Liver (tissue), 9 donors: ENCODE measurements around the gene ZNF792. TPM values are rescaled to one million over a fixed set of nuclear protein-coding genes. Genes with fewer than 3 reads are reported as not detected.
"Not testable (repeated sequence)": the region's sequence is repeated elsewhere in the genome, so short reads cannot be mapped to it uniquely, and the experiment has no call there.

Source experiments
- DNase-seq: peaks from one replicate; pipeline ENCODE4 v3.0.0-alpha.2; 2017; ENCODE audit warnings: low spot score
- H3K27ac ChIP-seq, 2 donors: one replicate each; pipeline ENCODE4 v1.7.0; 2013; ENCODE audit warnings: inconsistent platforms in 2 of 2, low read length in 2 of 2, control low read depth in 1 of 2, low read depth in 1 of 2, mild to moderate bottlenecking in 1 of 2
- H3K27me3 ChIP-seq, 4 donors: one replicate each; pipeline versions ENCODE4 v1.6.1 to v1.7.0; 2013; ENCODE audit warnings: low read length in 3 of 4, inconsistent platforms in 1 of 4, mild to moderate bottlenecking in 1 of 4, moderate library complexity in 1 of 4; ENCODE audit not compliant: control insufficient read depth in 4 of 4, insufficient read depth in 4 of 4
- H3K36me3 ChIP-seq, 4 donors: one replicate each; pipeline versions ENCODE4 v1.6.1 to v1.7.0; 2013; ENCODE audit warnings: low read length in 3 of 4, mild to moderate bottlenecking in 3 of 4, low read depth in 1 of 4, moderate library complexity in 1 of 4; ENCODE audit not compliant: control insufficient read depth in 4 of 4, insufficient read depth in 3 of 4
- H3K4me1 ChIP-seq, 4 donors: one replicate each; pipeline versions ENCODE4 v1.6.1 to v1.7.0; 2013; ENCODE audit warnings: low read length in 3 of 4, mild to moderate bottlenecking in 3 of 4, moderate library complexity in 1 of 4; ENCODE audit not compliant: control insufficient read depth in 4 of 4, insufficient read depth in 4 of 4
- H3K4me3 ChIP-seq, 3 donors: one replicate each; pipeline versions ENCODE4 v1.6.1 to v1.7.0; 2013; ENCODE audit warnings: low read length in 3 of 3, control low read depth in 1 of 3, low read depth in 1 of 3, mild to moderate bottlenecking in 1 of 3
- H3K9ac ChIP-seq, 2 donors: one replicate each; pipeline ENCODE4 v1.7.0; 2013; ENCODE audit warnings: low read length in 2 of 2, mild to moderate bottlenecking in 2 of 2, moderate library complexity in 2 of 2, control low read depth in 1 of 2, low read depth in 1 of 2
- H3K9me3 ChIP-seq, 4 donors: one replicate each; pipeline versions ENCODE4 v1.6.1 to v1.7.0; 2013; ENCODE audit warnings: low read length in 3 of 4; ENCODE audit not compliant: control insufficient read depth in 4 of 4
- FOXA1 ChIP-seq: IDR thresholded peaks from 2 replicates; pipeline ENCODE4 v1.6.1; 2016; ENCODE audit warnings: antibody characterized with exemption
- FOXA2 ChIP-seq: IDR thresholded peaks from 2 replicates; pipeline ENCODE4 v1.6.1; 2016; ENCODE audit warnings: antibody characterized with exemption
- GABPA ChIP-seq, 2 donors: IDR thresholded peaks in 1 of 2; conservative IDR thresholded peaks in 1 of 2; 2 replicates each; pipeline ENCODE4 v1.6.1; 2016; ENCODE audit warnings: antibody characterized with exemption in 2 of 2, mild to moderate bottlenecking in 1 of 2, moderate library complexity in 1 of 2
- HNF4G ChIP-seq: IDR thresholded peaks from 2 replicates; pipeline ENCODE4 v1.6.1; 2016; ENCODE audit warnings: antibody characterized with exemption
- JUND ChIP-seq, 2 donors: IDR thresholded peaks; 2 replicates each; pipeline ENCODE4 v1.6.1; 2016; ENCODE audit warnings: antibody characterized with exemption in 2 of 2
- RAD21 ChIP-seq, 2 donors: IDR thresholded peaks; 2 replicates each; pipeline ENCODE4 v1.6.1; 2016; ENCODE audit warnings: antibody characterized with exemption in 2 of 2, mild to moderate bottlenecking in 2 of 2
- REST ChIP-seq: IDR thresholded peaks from 2 replicates; pipeline ENCODE4 v1.6.1; 2016; ENCODE audit warnings: antibody characterized with exemption, mild to moderate bottlenecking
- RXRA ChIP-seq, 2 donors: IDR thresholded peaks; 2 replicates each; pipeline ENCODE4 v1.6.1; 2017 to 2018; ENCODE audit warnings: antibody characterized with exemption in 2 of 2, mild to moderate bottlenecking in 1 of 2
- SP1 ChIP-seq: IDR thresholded peaks from 2 replicates; pipeline ENCODE4 v1.6.1; 2018; ENCODE audit warnings: antibody characterized with exemption, mild to moderate bottlenecking
- TAF1 ChIP-seq: conservative IDR thresholded peaks from 2 replicates; pipeline ENCODE4 v1.6.1; 2016; ENCODE audit warnings: antibody characterized with exemption, mild to moderate bottlenecking
- YY1 ChIP-seq: IDR thresholded peaks from 2 replicates; pipeline ENCODE4 v1.6.1; 2016; ENCODE audit warnings: antibody characterized with exemption, mild to moderate bottlenecking
- WGBS: extraction: QIAGEN DNeasy Blood & Tissue Kit; methylation state at CpG from one replicate; pipeline ENCODE4 v1.1.7; 2013; 5-methylcytosine and 5-hydroxymethylcytosine counted together
- polyA plus RNA-seq, 2 donors: library from polyadenylated mRNA; stranded (reverse) in 1 of 2; unstranded in 1 of 2; fragments of 200-250 nt in 1 of 2; fragments of >200 nt in 1 of 2; fragmentation: Nextera tagmentation in 1 of 2; extraction: Ambion mirVana in 1 of 2; gene quantifications; one replicate each; pipeline versions ENCODE4 v1.2.1 to v1.2.3, GENCODE V29; 2013 to 2015
- total RNA-seq, 2 donors: library from RNA; depleted of rRNA; stranded (reverse); fragments of >200 nt; gene quantifications; one replicate each; pipeline ENCODE4 v1.2.3, GENCODE V29; 2014
- TF ChIP-seq, protein P1 (sequence below): IDR thresholded peaks from 2 replicates; pipeline ENCODE4 v1.6.1; 2016; ENCODE audit warnings: antibody characterized with exemption
- TF ChIP-seq, protein P2 (sequence below): IDR thresholded peaks from 2 replicates; pipeline ENCODE4 v1.6.1; 2016; ENCODE audit warnings: antibody characterized with exemption
- TF ChIP-seq, protein P3 (sequence below): fragments of 150-350 bp; IDR thresholded peaks from 2 replicates; pipeline ENCODE4 v1.5.1; 2017; ENCODE audit warnings: improper control_type of control experiment, low read depth, low read length; ENCODE audit not compliant: missing input control
- donor health status: healthy.
- donor health status: healthy.
- donor health status: healthy.
- donor health status: healthy.
- donor health status: healthy.

ZNF792 gene
- total and polyA plus RNA-seq, 4 donors = 0.65 to 4.9 (median 3.1) TPM

GRCh38 chr19:34994286-34994642, 30.2 kb upstream of the ZNF792 start:
- H3K4me1 ChIP-seq = peaks cover 10 to 23% (median 16%) of the 10 kb centered on the region in 4 donors
- H3K27me3 ChIP-seq = no peaks in the 10 kb centered on the region
- H3K9me3 ChIP-seq = no peaks in the 10 kb centered on the region
- no peaks in the 10 kb centered on the region for H3K36me3 ChIP-seq
- DNase-seq = no peak
- H3K27ac ChIP-seq = peak overlapping the region in 1 of 2 donors; percentile 68
- TF ChIP-seq RAD21 (IDR thresholded peaks at IDR 0.05) (no peak), JUND (IDR thresholded peaks at IDR 0.05) (no peak), TAF1 (no peak), RXRA (IDR thresholded peaks at IDR 0.05) (no peak), YY1 (no peak)
- no peak overlapping the region for H3K4me3 ChIP-seq
- 81% methylated on average over 9 of the region's 9 CpGs for WGBS
- H3K9ac ChIP-seq = no peak overlapping the region

- 94% methylated on average over 7 of the region's 7 CpGs for WGBS
- DNase-seq, H3K36me3 ChIP-seq: not testable (repeated sequence)
Measured at GRCh38 chr19:34992582-34992981, 28.6 kb upstream of the ZNF792 start.

DNA sequence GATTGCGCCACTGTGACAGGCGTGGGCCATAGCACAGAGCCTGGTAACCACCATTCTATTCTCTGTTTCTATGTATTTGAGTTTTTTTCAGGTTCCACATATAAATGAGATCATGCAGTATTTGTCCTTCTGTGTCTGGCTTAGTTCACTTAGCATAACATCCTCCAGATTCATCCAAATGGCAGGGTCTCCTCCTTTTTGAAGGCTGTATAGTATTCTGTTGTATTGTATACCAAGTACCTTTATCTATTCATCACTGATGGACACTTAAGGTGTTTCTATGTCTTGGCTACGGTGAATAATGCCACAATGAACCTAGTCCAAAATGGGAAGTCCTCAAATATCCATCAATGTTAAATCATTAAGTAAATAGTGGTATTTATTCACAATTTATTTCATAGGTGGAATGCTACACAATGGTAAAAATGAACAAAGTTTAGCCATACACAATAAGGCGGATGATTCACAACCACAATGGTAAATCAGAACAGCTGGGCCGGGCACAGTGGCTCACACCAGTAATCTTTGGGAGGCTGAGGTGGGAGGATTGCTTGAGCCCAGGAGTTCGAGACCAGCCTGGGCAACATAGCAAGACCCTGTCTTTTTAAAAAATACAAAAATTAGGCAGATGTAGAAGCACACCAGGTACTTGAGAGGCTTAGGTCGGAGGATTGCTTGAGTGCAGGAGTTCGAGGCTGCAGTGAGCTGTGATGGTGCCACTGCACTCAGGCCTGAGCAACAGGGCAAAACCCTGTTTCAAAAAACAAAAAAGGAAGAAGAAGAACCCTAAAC, 27.7 kb upstream of the ZNF792 start:
- no peak for TF ChIP-seq JUND (IDR thresholded peaks at IDR 0.05)
- TF ChIP-seq SP1 = no peak
- TF ChIP-seq RXRA (IDR thresholded peaks at IDR 0.05) = no peak
- no peak for TF ChIP-seq HNF4G
- TF ChIP-seq, protein P1, sequence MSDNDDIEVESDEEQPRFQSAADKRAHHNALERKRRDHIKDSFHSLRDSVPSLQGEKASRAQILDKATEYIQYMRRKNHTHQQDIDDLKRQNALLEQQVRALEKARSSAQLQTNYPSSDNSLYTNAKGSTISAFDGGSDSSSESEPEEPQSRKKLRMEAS = no peak
- TF ChIP-seq, protein P2, sequence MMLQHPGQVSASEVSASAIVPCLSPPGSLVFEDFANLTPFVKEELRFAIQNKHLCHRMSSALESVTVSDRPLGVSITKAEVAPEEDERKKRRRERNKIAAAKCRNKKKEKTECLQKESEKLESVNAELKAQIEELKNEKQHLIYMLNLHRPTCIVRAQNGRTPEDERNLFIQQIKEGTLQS = no peak
- TF ChIP-seq FOXA2 = no peak
- no peak for TF ChIP-seq REST
- TF ChIP-seq, protein P3, sequence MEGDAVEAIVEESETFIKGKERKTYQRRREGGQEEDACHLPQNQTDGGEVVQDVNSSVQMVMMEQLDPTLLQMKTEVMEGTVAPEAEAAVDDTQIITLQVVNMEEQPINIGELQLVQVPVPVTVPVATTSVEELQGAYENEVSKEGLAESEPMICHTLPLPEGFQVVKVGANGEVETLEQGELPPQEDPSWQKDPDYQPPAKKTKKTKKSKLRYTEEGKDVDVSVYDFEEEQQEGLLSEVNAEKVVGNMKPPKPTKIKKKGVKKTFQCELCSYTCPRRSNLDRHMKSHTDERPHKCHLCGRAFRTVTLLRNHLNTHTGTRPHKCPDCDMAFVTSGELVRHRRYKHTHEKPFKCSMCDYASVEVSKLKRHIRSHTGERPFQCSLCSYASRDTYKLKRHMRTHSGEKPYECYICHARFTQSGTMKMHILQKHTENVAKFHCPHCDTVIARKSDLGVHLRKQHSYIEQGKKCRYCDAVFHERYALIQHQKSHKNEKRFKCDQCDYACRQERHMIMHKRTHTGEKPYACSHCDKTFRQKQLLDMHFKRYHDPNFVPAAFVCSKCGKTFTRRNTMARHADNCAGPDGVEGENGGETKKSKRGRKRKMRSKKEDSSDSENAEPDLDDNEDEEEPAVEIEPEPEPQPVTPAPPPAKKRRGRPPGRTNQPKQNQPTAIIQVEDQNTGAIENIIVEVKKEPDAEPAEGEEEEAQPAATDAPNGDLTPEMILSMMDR = no peak
- TF ChIP-seq RAD21 (IDR thresholded peaks at IDR 0.05) = no peak
- no peak for TF ChIP-seq YY1
- TF ChIP-seq FOXA1 = no peak
- TF ChIP-seq GABPA (IDR thresholded peaks at IDR 0.05 in 1 of 2, conservative IDR thresholded peaks at IDR 0.05 in 1 of 2) = no peak
- no peak overlapping the region for H3K27ac ChIP-seq
- H3K36me3 ChIP-seq = no peaks in the 10 kb centered on the region
- H3K9ac ChIP-seq = no peak overlapping the region
- peaks cover 10 to 17% (median 13%) of the 10 kb centered on the region in 4 donors for H3K4me1 ChIP-seq
- DNase-seq = no peak
- H3K4me3 ChIP-seq = no peak overlapping the region
- no peaks in the 10 kb centered on the region for H3K27me3 ChIP-seq
- 95% methylated on average over 8 of the region's 8 CpGs for WGBS
- no peaks in the 10 kb centered on the region for H3K9me3 ChIP-seq

More at GRCh38 chr19:34992582-34992981, 28.6 kb upstream of the ZNF792 start:
- not testable (repeated sequence) for H3K4me3 ChIP-seq, H3K9ac ChIP-seq, H3K9me3 ChIP-seq, H3K27ac ChIP-seq, H3K27me3 ChIP-seq
- peaks cover 10 to 17% (median 13%) of the 10 kb centered on the region in 4 donors for H3K4me1 ChIP-seq
